ENCODE results near the gene PKNOX2. TPM values are rescaled to one million over a fixed set of nuclear protein-coding genes. Genes with fewer than 3 reads are reported as not detected.

The PKNOX2 gene
- total and polyA plus RNA-seq, 7 donors: 0.23 to 4.7 (median 1.4) TPM

- no peak for TF ChIP-seq CTCF (IDR thresholded peaks at IDR 0.05)
- no peak for TF ChIP-seq POLR2AphosphoS5 (IDR thresholded peaks at IDR 0.05)
- no peak for TF ChIP-seq EP300 (IDR thresholded peaks at IDR 0.05)
- no peak for TF ChIP-seq POLR2A (IDR thresholded peaks at IDR 0.05)
- intact Hi-C loops (cut with DNase I): no loop called here
- H3K36me3 ChIP-seq: no peaks in the 10 kb centered on the region
- no peak for DNase-seq
- no peaks in the 10 kb centered on the region for H3K4me1 ChIP-seq
- H3K4me3 ChIP-seq: no peak overlapping the region
- 77 to 79% methylated on average over 6 of the region's 6 CpGs for WGBS, 2 donors
- H3K27me3 ChIP-seq: no peaks in the 10 kb centered on the region
- no peaks in the 10 kb centered on the region for H3K9me3 ChIP-seq
- no peak overlapping the region for H3K27ac ChIP-seq
Observed at GRCh38 chr11:125369808-125370207, 205.3 kb downstream of the PKNOX2 start.

GRCh38 chr11:125370561-125371389 is 206.2 kb downstream of the PKNOX2 start:
- Histone ChIP-seq H3K4me3 (no peak overlapping the region), H3K36me3 (no peaks in the 10 kb centered on the region), H3K4me1 (peaks cover 0 to 5% (median 4%) of the 10 kb centered on the region in 4 donors), H3K9me3 (no peaks in the 10 kb centered on the region), H3K27me3 (no peaks in the 10 kb centered on the region), H3K27ac (no peak overlapping the region)
- intact Hi-C loops (cut with DNase I): no loop called here
- WGBS, 2 donors: 51 to 53% methylated on average over 18 of the region's 18 CpGs
- no peak for DNase-seq
- TF ChIP-seq POLR2AphosphoS5 (IDR thresholded peaks at IDR 0.05) (no peak), POLR2A (IDR thresholded peaks at IDR 0.05) (no peak), EP300 (IDR thresholded peaks at IDR 0.05) (no peak), CTCF (IDR thresholded peaks at IDR 0.05) (no peak)

GRCh38 chr11:125371431-125371935 is 206.9 kb downstream of the PKNOX2 start:
- Histone ChIP-seq H3K27me3 (no peaks in the 10 kb centered on the region), H3K9me3 (no peaks in the 10 kb centered on the region), H3K36me3 (no peaks in the 10 kb centered on the region), H3K4me3 (no peak overlapping the region), H3K27ac (no peak overlapping the region), H3K4me1 (peaks cover 0 to 12% (median 11%) of the 10 kb centered on the region in 4 donors)
- WGBS, 2 donors: 35 to 36% methylated on average over 11 of the region's 11 CpGs
- DNase-seq: no peak
- intact Hi-C loops (cut with DNase I): no loop called here
- TF ChIP-seq POLR2AphosphoS5 (IDR thresholded peaks at IDR 0.05): no peak
- TF ChIP-seq POLR2A (IDR thresholded peaks at IDR 0.05): no peak
- no peak for TF ChIP-seq CTCF (IDR thresholded peaks at IDR 0.05)
- no peak for TF ChIP-seq EP300 (IDR thresholded peaks at IDR 0.05)

- no peaks in the 10 kb centered on the region for H3K9me3 ChIP-seq
- H3K27me3 ChIP-seq: no peaks in the 10 kb centered on the region
- DNase-seq: no peak
- 80 to 89% methylated on average over 14 of the region's 14 CpGs for WGBS, 2 donors
- H3K4me1 ChIP-seq: peaks cover 0 to 17% (median 16%) of the 10 kb centered on the region in 4 donors
- no peak for TF ChIP-seq CTCF (IDR thresholded peaks at IDR 0.05)
- no peak for TF ChIP-seq POLR2AphosphoS5 (IDR thresholded peaks at IDR 0.05)
- TF ChIP-seq EP300 (IDR thresholded peaks at IDR 0.05): no peak
- TF ChIP-seq POLR2A (IDR thresholded peaks at IDR 0.05): no peak
- no peaks in the 10 kb centered on the region for H3K36me3 ChIP-seq
- intact Hi-C loops (cut with DNase I): no loop called here
- no peak overlapping the region for H3K27ac ChIP-seq
- H3K4me3 ChIP-seq: no peak overlapping the region
Observed at GRCh38 chr11:125372088-125372487, 207.5 kb downstream of the PKNOX2 start.

All from sigmoid colon (tissue), 7 donors.